HG02759 (cell line): ENCODE measurements around the gene CD180.

Experiments
- ATAC-seq: cut with Tn5 transposase; IDR thresholded peaks from one replicate; pipeline ENCODE4 v1.9.1; 2021; ENCODE audit warnings: mild to moderate bottlenecking, moderate library complexity; ENCODE audit not compliant: unreplicated experiment

Gene CD180

GRCh38 chr5:67163863-67164595, 32.6 kb downstream of the CD180 start:
- no peak for ATAC-seq

GRCh38 chr5:67163231-67163756, 33.3 kb downstream of the CD180 start:
- ATAC-seq: no peak

GRCh38 chr5:67161767-67162166, 34.8 kb downstream of the CD180 start:
- ATAC-seq: no peak

- ATAC-seq: no peak
Observed at GRCh38 chr5:67160985-67161384, 35.6 kb downstream of the CD180 start.

GRCh38 chr5:67160272-67160671, 36.3 kb downstream of the CD180 start:
- no peak for ATAC-seq

GRCh38 chr5:67156976-67157583, 39.5 kb downstream of the CD180 start:
- peak; percentile 72 for ATAC-seq

GRCh38 chr5:67154556-67155206, 41.9 kb downstream of the CD180 start:
- ATAC-seq: no peak

GRCh38 chr5:67153292-67153691, 43.3 kb downstream of the CD180 start:
- ATAC-seq: no peak

- no peak for ATAC-seq
Observed at GRCh38 chr5:67152400-67152799, 44.2 kb downstream of the CD180 start.

- ATAC-seq: no peak
Observed at GRCh38 chr5:67149951-67150523, 46.6 kb downstream of the CD180 start.

- no peak for ATAC-seq
Observed at GRCh38 chr5:67149057-67149950, 47.3 kb downstream of the CD180 start.

GRCh38 chr5:67147760-67148159, 48.8 kb downstream of the CD180 start:
- ATAC-seq: no peak

GRCh38 chr5:67146981-67147380, 49.6 kb downstream of the CD180 start:
- no peak for ATAC-seq

GRCh38 chr5:67146574-67146973, 50.0 kb downstream of the CD180 start:
- ATAC-seq: no peak

GRCh38 chr5:67144183-67144639, 52.4 kb downstream of the CD180 start:
- ATAC-seq: no peak

- no peak for ATAC-seq
Observed at GRCh38 chr5:67143549-67143948, 53.0 kb downstream of the CD180 start.

- no peak for ATAC-seq
Observed at GRCh38 chr5:67142816-67143215, 53.8 kb downstream of the CD180 start.

- ATAC-seq: no peak
Observed at GRCh38 chr5:67141644-67142043, 55.0 kb downstream of the CD180 start.

- no peak for ATAC-seq
Observed at GRCh38 chr5:67140413-67140812, 56.2 kb downstream of the CD180 start.

- no peak for ATAC-seq
Observed at GRCh38 chr5:67139030-67139429, 57.6 kb downstream of the CD180 start.
